ENCODE data around the gene BCOR.

BCOR gene

GRCh38 chrX:40094900-40095582 lies 2.7 kb downstream of the BCOR start:
- H3K27ac ChIP-seq = peak overlapping the region; percentile 87
- TF ChIP-seq CTCF (conservative IDR thresholded peaks at IDR 0.05) = no peak
- no peak for TF ChIP-seq ZFX (IDR thresholded peaks at IDR 0.05)

DNA sequence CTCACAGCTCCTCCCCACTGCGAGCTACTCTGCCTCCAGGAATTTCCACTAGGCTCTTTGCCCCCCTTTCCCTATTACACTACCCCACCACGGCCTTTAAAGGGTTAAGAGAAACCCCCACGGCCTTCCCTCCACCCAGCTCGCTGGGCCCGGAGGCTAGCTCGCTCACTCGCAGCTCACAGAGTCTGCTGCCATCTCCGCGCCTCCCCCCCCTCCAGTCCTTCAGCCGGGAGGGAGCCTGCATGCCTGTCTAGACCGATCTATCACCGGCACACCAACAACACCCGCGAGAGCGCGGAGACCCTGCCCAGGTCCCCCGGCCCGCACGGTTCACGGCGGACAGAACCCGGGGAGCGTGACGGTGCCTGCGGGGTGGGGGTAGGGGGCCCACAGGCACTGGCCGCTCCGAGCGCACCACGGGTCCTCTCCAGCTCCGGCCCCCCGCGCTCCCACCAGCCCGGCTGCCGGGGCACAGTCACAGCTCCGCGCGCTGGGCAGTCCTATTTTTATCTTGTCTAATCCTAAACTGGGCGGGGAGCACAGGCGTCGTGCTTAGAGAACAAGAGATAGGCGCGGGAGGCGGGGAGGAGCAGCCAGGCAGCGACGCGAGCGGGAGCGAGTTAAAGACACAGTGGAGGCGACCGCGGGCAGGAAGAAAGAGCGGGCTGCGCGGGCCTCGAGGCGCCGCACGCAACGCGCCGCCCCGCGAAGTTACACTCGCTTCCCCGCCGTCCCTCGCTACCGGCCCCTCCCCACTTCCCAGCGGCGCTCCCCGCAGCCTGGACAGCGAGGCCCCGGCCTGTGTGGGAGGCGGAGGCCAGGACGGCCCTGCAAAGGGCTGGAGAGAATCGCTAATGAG lies 3.5 kb downstream of the BCOR start:
- H3K27ac ChIP-seq = peak overlapping the region; percentile 87

GRCh38 chrX:40093586-40093985 lies 4.2 kb downstream of the BCOR start:
- no peak for TF ChIP-seq CTCF (conservative IDR thresholded peaks at IDR 0.05)
- TF ChIP-seq ZFX (IDR thresholded peaks at IDR 0.05) = no peak
- peak overlapping the region; percentile 87 for H3K27ac ChIP-seq

More for the DNA sequence above, 3.5 kb downstream of the BCOR start:
- no peak for TF ChIP-seq ZFX (IDR thresholded peaks at IDR 0.05)
- TF ChIP-seq CTCF (conservative IDR thresholded peaks at IDR 0.05) = no peak

- no peak for TF ChIP-seq CTCF (conservative IDR thresholded peaks at IDR 0.05)
- no peak for TF ChIP-seq ZFX (IDR thresholded peaks at IDR 0.05)
- H3K27ac ChIP-seq = no peak overlapping the region; the same call in 1 of the 2 replicates
These were observed 4.8 kb downstream of the BCOR start for GRCh38 chrX:40092808-40093435.

DNA sequence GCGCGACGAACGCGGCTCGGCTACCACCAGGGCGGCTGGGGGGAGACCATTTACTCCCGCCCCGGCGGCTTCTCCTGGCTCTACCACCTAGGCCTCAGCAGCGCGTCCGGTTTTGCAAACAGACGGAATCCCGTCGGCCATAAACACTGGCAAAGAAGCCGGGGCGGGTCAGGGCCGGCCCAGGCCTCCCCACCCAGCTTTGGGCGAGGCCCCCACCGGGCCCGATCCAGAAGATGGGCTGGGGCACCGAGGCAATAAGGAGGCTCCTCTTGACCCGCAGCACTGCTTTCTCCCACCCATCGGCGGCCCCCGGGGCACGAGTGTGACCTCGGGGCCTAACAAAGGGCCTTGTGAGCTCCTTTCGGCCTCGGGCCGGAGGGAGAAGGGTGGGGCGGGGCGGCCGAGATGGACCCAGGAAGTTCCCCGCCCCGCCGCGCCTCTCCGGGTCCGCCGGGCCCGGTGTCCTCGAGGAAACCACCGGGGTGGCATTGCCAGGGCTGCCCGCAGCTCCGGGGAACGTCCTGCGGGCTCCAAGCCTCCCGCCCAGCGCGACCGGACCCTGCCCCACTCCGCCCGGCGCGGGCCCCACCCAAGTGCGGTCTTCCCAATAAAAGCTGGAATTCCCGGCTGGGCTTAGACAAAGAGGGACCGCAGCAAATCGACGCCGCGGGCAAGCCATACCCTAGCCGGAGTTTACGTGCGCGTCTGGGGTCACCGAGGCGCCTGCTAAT lies 5.9 kb downstream of the BCOR start:
- H3K27ac ChIP-seq = no peak overlapping the region
- TF ChIP-seq ZFX (IDR thresholded peaks at IDR 0.05) = no peak
- no peak for TF ChIP-seq CTCF (conservative IDR thresholded peaks at IDR 0.05)

DNA sequence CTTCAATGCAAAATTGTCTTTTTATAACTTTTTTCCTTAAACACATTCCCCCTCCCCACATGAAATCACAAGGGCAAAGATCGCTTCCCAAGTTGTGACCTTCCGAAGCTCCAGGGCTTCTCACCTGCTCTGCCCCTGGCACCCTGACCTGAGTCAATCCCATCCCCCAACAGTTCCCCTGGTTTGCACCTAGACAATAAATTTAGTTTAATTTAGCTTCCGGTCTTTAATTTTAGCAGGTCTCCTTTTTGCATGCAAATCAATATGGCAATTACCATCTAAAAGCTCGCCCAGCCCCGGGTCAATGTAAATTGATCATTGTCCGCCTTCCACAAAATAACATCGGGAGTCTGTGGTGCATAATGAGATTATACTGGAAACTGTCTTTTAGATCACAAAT lies 6.8 kb downstream of the BCOR start:
- H3K27ac ChIP-seq = no peak overlapping the region
- TF ChIP-seq CTCF (conservative IDR thresholded peaks at IDR 0.05) (no peak), ZFX (IDR thresholded peaks at IDR 0.05) (no peak)

Data from C4-2B (cell line).